NCI-H2081 treated with DMSO at 0.1 percent for 48 hours (cell line): ENCODE results near the gene TFB1M.
"Not testable (repeated sequence)": the region's sequence is repeated elsewhere in the genome, so short reads cannot be mapped to it uniquely, and the experiment has no call there.

Experiments
- DNase-seq: peaks from one replicate; lab custom pipeline; 2025; lab: John Stamatoyannopoulos, UW

The TFB1M gene

GRCh38 chr6:155235087-155235486 lies 79.2 kb downstream of the TFB1M start:
- no peak for DNase-seq

- no peak for DNase-seq
These were observed 79.6 kb downstream of the TFB1M start for GRCh38 chr6:155234687-155235086.

- no peak for DNase-seq
These were observed 80.1 kb downstream of the TFB1M start for GRCh38 chr6:155234167-155234566.

GRCh38 chr6:155232848-155233247 lies 81.4 kb downstream of the TFB1M start:
- no peak for DNase-seq

GRCh38 chr6:155230975-155231374 lies 83.3 kb downstream of the TFB1M start:
- not testable (repeated sequence) for DNase-seq

GRCh38 chr6:155228546-155229166 lies 85.6 kb downstream of the TFB1M start:
- no peak for DNase-seq

- no peak for DNase-seq
These were observed 87.2 kb downstream of the TFB1M start for GRCh38 chr6:155227046-155227445.

- no peak for DNase-seq
These were observed 89.7 kb downstream of the TFB1M start for GRCh38 chr6:155224618-155225017.

GRCh38 chr6:155223646-155224451 lies 90.4 kb downstream of the TFB1M start:
- no peak for DNase-seq

GRCh38 chr6:155222506-155222905 lies 91.8 kb downstream of the TFB1M start:
- no peak for DNase-seq

GRCh38 chr6:155221086-155221485 lies 93.2 kb downstream of the TFB1M start:
- no peak for DNase-seq

- DNase-seq: no peak
These were observed 94.4 kb downstream of the TFB1M start for GRCh38 chr6:155219858-155220301.

GRCh38 chr6:155219299-155219698 lies 95.0 kb downstream of the TFB1M start:
- DNase-seq: no peak

GRCh38 chr6:155218711-155219110 lies 95.6 kb downstream of the TFB1M start:
- DNase-seq: not testable (repeated sequence)

- DNase-seq: peak; percentile 82
These were observed 97.8 kb downstream of the TFB1M start for GRCh38 chr6:155216312-155217046.

- DNase-seq: no peak
These were observed 98.4 kb downstream of the TFB1M start for GRCh38 chr6:155215906-155216305.

- DNase-seq: no peak
These were observed 100.5 kb downstream of the TFB1M start for GRCh38 chr6:155213611-155214372.

GRCh38 chr6:155212616-155213380 lies 101.5 kb downstream of the TFB1M start:
- DNase-seq: no peak

GRCh38 chr6:155212106-155212505 lies 102.2 kb downstream of the TFB1M start:
- no peak for DNase-seq

GRCh38 chr6:155207223-155207622 lies 107.1 kb downstream of the TFB1M start:
- DNase-seq: no peak
